ACC112 (cell line): ENCODE data around the gene IL16.

Experiments used
- H2AFZ ChIP-seq: fragments of 200-600 bp; sonication (generic); one replicate; pipeline ENCODE4 v1.6.0; 2017; ENCODE audit warnings: antibody characterized with exemption, low read length; ENCODE audit not compliant: unreplicated experiment
- H3K27ac ChIP-seq: fragments of 200-600 bp; sonication (generic); 2 replicates; pipeline ENCODE4 v1.5.1; 2014; ENCODE audit warnings: low read depth, mild to moderate bottlenecking, antibody characterized with exemption, low read length, moderate library complexity
- H3K27me3 ChIP-seq: fragments of 200-600 bp; sonication (generic); 2 replicates; pipeline ENCODE4 v1.6.1; 2014; ENCODE audit warnings: mild to moderate bottlenecking, antibody characterized with exemption, low read length, moderate library complexity, mixed read lengths; ENCODE audit not compliant: insufficient read depth
- H3K36me3 ChIP-seq: fragments of 200-600 bp; sonication (generic); 2 replicates; pipeline ENCODE4 v1.6.1; 2016; ENCODE audit warnings: mild to moderate bottlenecking, antibody characterized with exemption, low read length, moderate library complexity, mixed read lengths; ENCODE audit not compliant: insufficient read depth
- H3K4me1 ChIP-seq: fragments of 200-600 bp; sonication (generic); one replicate; pipeline ENCODE4 v1.6.1; 2016; ENCODE audit warnings: low read length, mixed read lengths; ENCODE audit not compliant: insufficient read depth, unreplicated experiment, control insufficient read depth
- H3K4me3 ChIP-seq: fragments of 200-600 bp; sonication (generic); 2 replicates; pipeline ENCODE4 v1.5.1; 2014; ENCODE audit warnings: mild to moderate bottlenecking, low read depth, low read length
- H3K79me2 ChIP-seq: fragments of 200-600 bp; sonication (generic); one replicate; pipeline ENCODE4 v1.6.0; 2016; ENCODE audit warnings: low read length; ENCODE audit not compliant: control insufficient read depth, unreplicated experiment, insufficient read depth

IL16 gene

DNA sequence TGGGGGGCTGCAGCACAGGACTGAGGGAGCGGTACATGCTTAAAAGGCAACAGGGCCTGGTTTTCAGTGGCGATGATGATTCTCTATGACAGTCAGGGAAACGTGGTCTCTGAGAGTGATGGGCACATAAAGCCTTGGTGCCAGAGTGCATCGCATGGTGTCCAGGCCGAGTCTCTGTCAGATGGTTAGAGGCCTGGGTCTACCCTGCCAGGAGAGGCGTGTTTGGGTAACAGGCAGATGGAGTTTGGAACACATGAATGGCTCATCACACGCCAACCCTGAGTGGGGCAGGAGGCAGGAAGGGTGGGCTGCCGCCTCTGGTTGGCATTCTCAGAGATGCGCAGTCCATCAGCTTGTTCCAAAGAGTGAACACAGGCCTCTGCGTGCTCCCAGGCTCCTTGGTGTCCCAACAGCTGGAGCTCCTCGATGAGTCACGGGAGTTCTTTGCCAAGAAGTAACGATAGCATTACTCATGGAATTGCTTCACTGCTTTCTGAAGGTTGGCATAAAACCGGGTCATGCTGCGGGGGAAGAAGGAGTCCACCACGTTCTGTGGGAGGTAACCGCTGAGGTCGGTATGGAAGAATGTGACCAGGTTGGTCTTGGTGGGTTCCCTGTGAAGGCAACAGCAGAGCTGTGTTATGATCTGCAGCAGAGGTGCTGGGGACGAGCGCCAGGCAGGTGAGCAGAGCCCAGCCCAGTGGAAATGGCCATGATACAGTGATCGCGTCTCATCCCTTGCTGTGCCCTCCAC, 116.3 kb downstream of the IL16 start:
- Histone ChIP-seq H2AFZ (no peak overlapping the region), H3K36me3 (0 out of 2 replicates have a peak, but pooled peaks cover 7% of the 10 kb centered on the region), H3K27me3 (no peaks in the 10 kb centered on the region), H3K27ac (peak overlapping the region; percentile 75), H3K79me2 (no peaks in the 10 kb centered on the region), H3K4me3 (peak overlapping the region; percentile 35; the same call in 1 of the 2 replicates), H3K4me1 (peaks cover 42% of the 10 kb centered on the region)

GRCh38 chr15:81313686-81314085, 117.0 kb downstream of the IL16 start:
- H3K27me3 ChIP-seq, result no peaks in the 10 kb centered on the region
- H3K36me3 ChIP-seq, result 0 out of 2 replicates have a peak, but pooled peaks cover 7% of the 10 kb centered on the region
- no peaks in the 10 kb centered on the region for H3K79me2 ChIP-seq
- H3K4me3 ChIP-seq, result peak overlapping the region; percentile 35; the same call in 1 of the 2 replicates
- no peak overlapping the region for H2AFZ ChIP-seq
- H3K4me1 ChIP-seq, result peaks cover 35% of the 10 kb centered on the region
- peak overlapping the region; percentile 37; the same call in 1 of the 2 replicates for H3K27ac ChIP-seq

DNA sequence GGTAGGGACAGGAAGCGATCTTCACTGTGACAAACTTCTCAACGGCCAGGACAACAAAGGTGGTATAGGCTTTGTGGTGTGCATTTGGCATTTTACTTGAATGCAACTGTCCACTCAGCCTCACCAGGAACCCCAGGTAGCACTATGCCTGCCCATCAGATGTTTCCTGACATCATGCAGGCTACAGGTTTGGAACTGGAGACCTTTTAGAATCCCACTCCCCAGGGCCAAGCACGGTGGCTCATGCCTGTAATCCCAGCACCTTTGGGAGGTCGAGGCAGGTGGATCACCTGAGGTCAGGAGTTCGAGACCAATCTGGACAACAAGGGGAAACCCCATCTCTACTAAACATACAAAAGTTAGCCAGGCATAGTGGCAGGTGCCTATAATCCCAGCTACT, 117.7 kb downstream of the IL16 start:
- H2AFZ ChIP-seq, result no peak overlapping the region
- peaks cover 31% of the 10 kb centered on the region for H3K4me1 ChIP-seq
- H3K27ac ChIP-seq, result no peak overlapping the region
- H3K36me3 ChIP-seq, result 0 out of 2 replicates have a peak, but pooled peaks cover 7% of the 10 kb centered on the region
- H3K79me2 ChIP-seq, result no peaks in the 10 kb centered on the region
- no peaks in the 10 kb centered on the region for H3K27me3 ChIP-seq
- H3K4me3 ChIP-seq, result no peak overlapping the region

DNA sequence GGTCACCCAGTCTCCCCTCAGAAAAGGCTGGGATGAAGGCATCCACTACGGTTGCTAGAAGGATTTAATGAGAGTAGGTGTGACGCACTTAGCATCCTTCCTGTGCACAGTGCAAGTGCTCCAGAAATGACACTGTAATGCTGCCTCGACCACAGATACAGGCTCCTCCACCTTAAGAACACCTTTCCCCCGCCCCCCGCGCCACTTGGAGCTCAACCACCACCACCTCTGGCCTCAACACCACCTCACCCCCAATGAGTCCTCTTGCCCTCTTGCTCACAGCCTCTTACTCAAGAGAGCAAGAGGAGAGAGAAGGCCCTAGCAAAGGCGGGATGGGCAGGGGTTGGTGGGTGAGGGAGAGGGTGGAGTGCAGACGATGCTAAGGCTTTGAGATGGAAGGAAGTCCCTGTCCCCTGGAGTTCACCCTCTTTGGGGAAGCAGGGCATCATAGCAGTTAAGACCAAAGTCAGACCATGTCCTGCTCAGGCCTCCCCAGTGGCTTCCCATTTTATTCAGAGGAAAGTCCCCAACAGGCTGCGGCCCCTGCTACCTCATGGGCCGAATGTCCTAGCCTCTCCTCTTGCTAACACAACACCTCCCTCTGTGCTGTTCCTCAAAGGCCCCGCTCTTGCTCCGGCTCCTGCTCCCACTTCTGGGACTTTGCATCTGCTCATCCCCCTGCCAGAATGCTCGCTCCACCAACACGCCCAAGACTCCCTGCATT, 118.9 kb downstream of the IL16 start:
- Histone ChIP-seq H3K4me1 (peaks cover 30% of the 10 kb centered on the region), H3K27ac (no peak overlapping the region), H3K79me2 (no peaks in the 10 kb centered on the region), H3K4me3 (no peak overlapping the region), H3K36me3 (0 out of 2 replicates have a peak, but pooled peaks cover 4% of the 10 kb centered on the region), H2AFZ (no peak overlapping the region), H3K27me3 (no peaks in the 10 kb centered on the region)

GRCh38 chr15:81316267-81316666, 119.6 kb downstream of the IL16 start:
- H3K4me1 ChIP-seq, result peaks cover 24% of the 10 kb centered on the region
- H3K4me3 ChIP-seq, result no peak overlapping the region
- no peaks in the 10 kb centered on the region for H3K79me2 ChIP-seq
- no peaks in the 10 kb centered on the region for H3K36me3 ChIP-seq
- H2AFZ ChIP-seq, result no peak overlapping the region
- no peaks in the 10 kb centered on the region for H3K27me3 ChIP-seq
- no peak overlapping the region for H3K27ac ChIP-seq

GRCh38 chr15:81317642-81318017, 121.0 kb downstream of the IL16 start:
- H3K79me2 ChIP-seq, result no peaks in the 10 kb centered on the region
- H3K36me3 ChIP-seq, result no peaks in the 10 kb centered on the region
- no peak overlapping the region for H3K27ac ChIP-seq
- H2AFZ ChIP-seq, result no peak overlapping the region
- H3K4me3 ChIP-seq, result no peak overlapping the region
- no peaks in the 10 kb centered on the region for H3K27me3 ChIP-seq
- peaks cover 12% of the 10 kb centered on the region for H3K4me1 ChIP-seq

DNA sequence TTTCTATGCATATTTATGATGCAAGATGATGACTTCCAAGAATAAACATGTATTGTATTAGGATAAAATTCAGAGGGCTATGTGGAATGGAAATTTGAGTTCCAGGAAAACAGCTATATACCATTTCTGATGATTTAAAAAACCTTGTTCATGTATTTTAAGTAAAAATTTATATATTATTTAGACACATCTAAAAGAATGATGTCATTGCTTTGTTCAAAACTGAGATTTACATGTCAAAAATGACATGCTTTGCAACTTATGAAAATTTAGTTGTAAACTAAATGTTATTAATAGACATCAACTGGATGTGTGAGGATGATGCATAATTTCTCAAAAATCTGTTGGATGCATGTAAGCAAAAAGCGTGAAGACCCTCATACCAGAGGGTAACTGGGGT, 125.0 kb downstream of the IL16 start:
- H2AFZ ChIP-seq, result no peak overlapping the region
- no peak overlapping the region for H3K4me3 ChIP-seq
- H3K4me1 ChIP-seq, result peaks cover 12% of the 10 kb centered on the region
- H3K27ac ChIP-seq, result no peak overlapping the region
- no peaks in the 10 kb centered on the region for H3K27me3 ChIP-seq
- no peaks in the 10 kb centered on the region for H3K36me3 ChIP-seq
- no peaks in the 10 kb centered on the region for H3K79me2 ChIP-seq

DNA sequence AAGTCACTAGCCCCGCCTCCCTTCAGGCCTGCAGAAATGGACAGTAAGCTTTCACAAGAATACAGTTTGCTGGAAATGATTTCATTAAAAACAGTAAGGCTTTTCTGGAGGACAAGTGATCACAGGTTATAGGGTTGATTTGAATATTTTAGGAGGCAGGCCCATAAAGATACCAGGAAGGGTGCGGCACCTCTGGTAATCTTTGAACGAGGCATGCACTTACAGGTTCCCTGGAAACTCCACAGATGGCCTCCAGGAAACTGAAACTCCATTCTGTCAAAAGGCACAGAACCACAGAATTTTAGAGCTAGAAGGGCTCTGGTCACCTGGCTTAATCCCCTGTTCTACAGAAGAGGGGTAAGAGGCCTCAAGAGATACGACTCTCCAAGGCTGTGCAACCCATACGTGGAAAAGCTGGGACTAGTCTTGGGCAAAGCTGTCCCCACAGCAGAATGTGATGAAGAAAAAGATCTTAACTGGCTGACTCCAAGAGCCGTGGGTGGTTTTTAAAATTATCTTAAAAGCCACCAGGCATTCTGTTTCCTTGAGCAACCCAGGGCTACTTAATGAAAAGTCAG, 126.1 kb downstream of the IL16 start:
- H3K4me3 ChIP-seq, result peak overlapping the region; percentile 91
- no peak overlapping the region for H3K27ac ChIP-seq
- peak overlapping the region; percentile 22 for H2AFZ ChIP-seq

GRCh38 chr15:81323559-81323943, 126.9 kb downstream of the IL16 start:
- Histone ChIP-seq H3K27me3 (no peaks in the 10 kb centered on the region), H3K79me2 (no peaks in the 10 kb centered on the region), H3K4me3 (peak overlapping the region; percentile 91), H3K4me1 (peaks cover 26% of the 10 kb centered on the region), H3K36me3 (no peaks in the 10 kb centered on the region), H2AFZ (peak overlapping the region; percentile 91), H3K27ac (no peak overlapping the region)

More for the DNA sequence above, 126.1 kb downstream of the IL16 start:
- no peaks in the 10 kb centered on the region for H3K27me3 ChIP-seq
- no peaks in the 10 kb centered on the region for H3K79me2 ChIP-seq
- no peaks in the 10 kb centered on the region for H3K36me3 ChIP-seq
- H3K4me1 ChIP-seq, result peaks cover 23% of the 10 kb centered on the region

DNA sequence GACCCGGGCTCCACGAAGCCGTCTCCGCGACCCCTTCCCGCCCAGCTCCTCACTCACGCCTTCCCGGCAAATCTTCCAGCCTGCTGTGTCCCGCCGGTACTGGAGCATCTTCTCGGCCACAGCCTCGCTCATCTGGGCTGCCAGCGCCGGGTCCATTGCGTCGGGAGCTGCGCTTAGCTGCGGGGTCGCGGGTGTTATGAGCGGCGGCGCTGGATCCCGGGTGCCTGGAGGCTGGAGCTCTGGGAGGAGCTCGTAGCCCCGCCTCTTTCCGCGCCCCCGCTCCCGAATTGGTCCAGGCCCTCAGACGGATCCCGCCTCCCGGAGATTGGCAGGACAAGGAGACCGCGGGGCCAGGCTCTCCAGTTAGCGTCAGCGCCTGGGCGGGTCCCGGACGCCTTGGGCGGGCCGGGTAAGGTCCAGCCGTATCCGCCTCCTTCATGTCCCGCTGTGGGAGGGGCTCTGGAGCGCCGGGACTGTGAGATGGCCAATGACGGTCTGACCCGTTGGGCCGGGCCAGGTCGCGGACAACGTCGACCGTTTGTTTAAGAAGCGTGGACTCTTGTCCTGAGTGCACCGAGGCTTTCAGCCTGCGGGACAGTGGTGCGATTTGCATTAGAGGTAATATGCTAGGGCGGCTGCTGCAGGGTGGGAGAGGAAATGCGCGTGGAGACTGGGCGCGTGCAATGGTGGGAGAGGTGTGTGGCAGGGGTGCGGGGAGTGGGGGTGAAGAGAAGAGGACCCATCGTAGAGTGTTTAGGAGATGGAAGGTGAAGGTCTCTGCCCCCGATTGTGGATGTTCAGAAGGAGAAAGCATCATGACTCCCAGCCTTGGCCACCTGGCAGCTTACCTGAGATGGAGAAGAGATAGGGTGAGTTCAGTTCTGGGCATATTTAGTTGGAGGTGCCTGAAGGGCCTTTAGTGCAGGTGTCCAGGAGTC, 127.5 kb downstream of the IL16 start, which contains the start of gene STARD5:
Gene STARD5 (minus strand): TSS at position 198 of the 938 bp plus-strand sequence. CDS start 42 bp downstream, at position 156.
- H3K27ac ChIP-seq, result no peak within 1 kb of the TSS
- H3K4me3 ChIP-seq, result peak within 1 kb of the TSS; percentile 91
- H3K4me1 ChIP-seq, result peaks cover 26% of the 10 kb centered on the region
- no peaks in the 10 kb centered on the region for H3K79me2 ChIP-seq
- no peaks in the 10 kb centered on the region for H3K36me3 ChIP-seq
- no peaks in the 10 kb centered on the region for H3K27me3 ChIP-seq
- peak within 1 kb of the TSS; percentile 91 for H2AFZ ChIP-seq
